CD4-positive, alpha-beta T cell (primary cell): ENCODE measurements around the gene UBR3. TPM values are rescaled to one million over a fixed set of nuclear protein-coding genes. Genes with fewer than 3 reads are reported as not detected.

ENCODE experiments used
- ATAC-seq: fragments of 200-7000 bp; cut with Tn5 transposase; one replicate; pipeline ENCODE4 v1.10.0; 2022; ENCODE audit warnings: mild to moderate bottlenecking; ENCODE audit not compliant: poor library complexity
- CTCF ChIA-PET: fragments of 350-600 bp; sonication (Branson Sonifier 250); formaldehyde crosslinking; loops from one replicate; lab custom pipeline; 2021; ENCODE audit warnings: antibody characterized with exemption, inconsistent platforms; lab: Charles Lee
- POLR2A ChIA-PET: fragments of 350-600 bp; sonication (Branson Sonifier 250); formaldehyde crosslinking; loops from one replicate; lab custom pipeline; 2021; ENCODE audit warnings: antibody characterized with exemption, inconsistent platforms; lab: Charles Lee
- DNase-seq, 14 experiments: peaks; one replicate each; pipeline ENCODE4 v3.0.0-alpha.2; 2013 to 2020; ENCODE audit warnings: mixed read lengths in 2 of 14
- H3K27ac ChIP-seq, 2 donors: one replicate each; pipeline versions ENCODE4 v1.5.1 to v1.7.0; 2013; ENCODE audit warnings: low read length in 2 of 2, low read depth in 1 of 2, mild to moderate bottlenecking in 1 of 2
- H3K27me3 ChIP-seq, 2 experiments: 1 replicate in 1 of 2; 2 replicates in 1 of 2; pipeline versions ENCODE4 v1.6.1 to v1.7.0; 2013; ENCODE audit warnings: low read length in 2 of 2, control low read depth in 1 of 2, mild to moderate bottlenecking in 1 of 2, moderate library complexity in 1 of 2; ENCODE audit not compliant: insufficient read depth in 2 of 2, control insufficient read depth in 1 of 2
- H3K36me3 ChIP-seq: one replicate; pipeline ENCODE4 v1.6.1; 2013; ENCODE audit warnings: low read length, control low read depth; ENCODE audit not compliant: insufficient read depth
- H3K4me1 ChIP-seq: one replicate; pipeline ENCODE4 v1.6.1; 2013; ENCODE audit warnings: low read length, control low read depth; ENCODE audit not compliant: insufficient read depth
- H3K4me3 ChIP-seq: one replicate; pipeline ENCODE4 v1.5.1; 2013; ENCODE audit warnings: mild to moderate bottlenecking, low read length, moderate library complexity
- H3K9me3 ChIP-seq, 2 experiments: 1 replicate in 1 of 2; 2 replicates in 1 of 2; pipeline versions ENCODE4 v1.6.1 to v1.7.0; 2013; ENCODE audit warnings: low read length in 2 of 2, mild to moderate bottlenecking in 2 of 2, control low read depth in 1 of 2, moderate library complexity in 1 of 2; ENCODE audit not compliant: control insufficient read depth in 1 of 2, insufficient read depth in 1 of 2
- H3K27ac Mint-ChIP-seq: one replicate; pipeline ENCODE4 v1.8.0; 2020; ENCODE audit warnings: mixed read lengths
- H3K27me3 Mint-ChIP-seq: one replicate; pipeline ENCODE4 v1.8.0; 2021; ENCODE audit warnings: mixed read lengths
- H3K36me3 Mint-ChIP-seq: one replicate; pipeline ENCODE4 v1.8.0; 2021; ENCODE audit warnings: low read depth, mixed read lengths
- H3K4me1 Mint-ChIP-seq: one replicate; pipeline ENCODE4 v1.8.0; 2021; ENCODE audit warnings: low read depth, mixed read lengths
- H3K4me3 Mint-ChIP-seq: one replicate; pipeline ENCODE4 v1.8.0; 2020; ENCODE audit warnings: mild to moderate bottlenecking, mixed read lengths
- H3K9me3 Mint-ChIP-seq: one replicate; pipeline ENCODE4 v1.8.0; 2020; ENCODE audit warnings: mixed read lengths
- CTCF ChIP-seq: fragments of 200-600 bp; IDR thresholded peaks from one replicate; pipeline ENCODE4 v1.8.0; 2022; ENCODE audit warnings: antibody characterized with exemption, mild to moderate bottlenecking
- intact Hi-C, 2 experiments: fragments of 100-400 bp; cut with DNase I in 1 of 2; cut with micrococcal nuclease in 1 of 2; formaldehyde crosslinking; loops; one replicate each; pipeline versions ENCODE4 v1.15.1 to v1.9.0; 2023 to 2025; cut with DNase I, micrococcal nuclease
- total RNA-seq, 174 experiments: library from RNA in 2 of 174; stranded (reverse) in 2 of 174; gene quantifications; one replicate each; pipeline ENCODE4 v1.2.3 and lab custom pipeline; 2021 to 2026

UBR3 gene
- total RNA-seq, 2 experiments from 2014 or later = 32.1 to 35.2 TPM

GRCh38 chr2:169994752-169995151 is 167.5 kb downstream of the UBR3 start:
- intact Hi-C loops = no loop called here
- ChIA-PET CTCF (no interaction called here), POLR2A (no interaction called here)
- no peak for DNase-seq
- H3K27me3 ChIP-seq = no peaks in the 10 kb centered on the region
- H3K27me3 Mint-ChIP-seq = no peaks in the 10 kb centered on the region
- ATAC-seq = no peak
- no peak for TF ChIP-seq CTCF
- no peaks in the 10 kb centered on the region for H3K4me1 Mint-ChIP-seq
- no peak overlapping the region for H3K4me3 Mint-ChIP-seq
- no peak overlapping the region for H3K4me3 ChIP-seq
- H3K27ac ChIP-seq = no peak overlapping the region
- no peak overlapping the region for H3K27ac Mint-ChIP-seq
- no peaks in the 10 kb centered on the region for H3K9me3 Mint-ChIP-seq
- peaks cover 12% of the 10 kb centered on the region for H3K36me3 ChIP-seq
- peaks cover 0 to 4% of the 10 kb centered on the region in 2 experiments for H3K9me3 ChIP-seq
- H3K4me1 ChIP-seq = no peaks in the 10 kb centered on the region
- peaks cover 80% of the 10 kb centered on the region for H3K36me3 Mint-ChIP-seq

GRCh38 chr2:169997140-169997887 is 170.1 kb downstream of the UBR3 start:
- Histone ChIP-seq H3K4me1 (no peaks in the 10 kb centered on the region), H3K36me3 (peaks cover 21% of the 10 kb centered on the region), H3K27me3 (no peaks in the 10 kb centered on the region), H3K27ac (no peak overlapping the region), H3K4me3 (no peak overlapping the region), H3K9me3 (peaks cover 0 to 4% of the 10 kb centered on the region in 2 experiments)
- H3K4me1 Mint-ChIP-seq = peaks cover 5% of the 10 kb centered on the region
- no peak for TF ChIP-seq CTCF
- no peaks in the 10 kb centered on the region for H3K27me3 Mint-ChIP-seq
- CTCF ChIA-PET = interaction anchor here (0.6 kb wide), 1 partner anchor 119 kb away, joined by 3 read pairs; no protein-coding TSS in a partner anchor
- intact Hi-C loops = no loop called here
- POLR2A ChIA-PET = no interaction called here
- no peak overlapping the region for H3K27ac Mint-ChIP-seq
- H3K9me3 Mint-ChIP-seq = no peaks in the 10 kb centered on the region
- DNase-seq (no peak), ATAC-seq (no peak)
- peaks cover 81% of the 10 kb centered on the region for H3K36me3 Mint-ChIP-seq
- no peak overlapping the region for H3K4me3 Mint-ChIP-seq

GRCh38 chr2:169999054-169999453 is 171.8 kb downstream of the UBR3 start:
- TF ChIP-seq CTCF = no peak
- H3K4me3 Mint-ChIP-seq = no peak overlapping the region
- no peaks in the 10 kb centered on the region for H3K27me3 Mint-ChIP-seq
- H3K9me3 Mint-ChIP-seq = no peaks in the 10 kb centered on the region
- POLR2A ChIA-PET = interaction anchor here (0.6 kb wide), 1 partner anchor 497 kb away, joined by 3 read pairs; no protein-coding TSS in a partner anchor
- H3K4me1 Mint-ChIP-seq = peaks cover 7% of the 10 kb centered on the region
- CTCF ChIA-PET = no interaction called here
- no peak for DNase-seq
- intact Hi-C loops = no loop called here
- no peak overlapping the region for H3K27ac ChIP-seq
- no peak overlapping the region for H3K4me3 ChIP-seq
- peaks cover 0 to 4% of the 10 kb centered on the region in 2 experiments for H3K9me3 ChIP-seq
- H3K36me3 Mint-ChIP-seq = peaks cover 81% of the 10 kb centered on the region
- H3K27ac Mint-ChIP-seq = no peak overlapping the region
- H3K4me1 ChIP-seq = no peaks in the 10 kb centered on the region
- H3K36me3 ChIP-seq = peaks cover 28% of the 10 kb centered on the region
- H3K27me3 ChIP-seq = no peaks in the 10 kb centered on the region
- ATAC-seq = no peak
